ENCODE results near the gene SEMA5B.

SEMA5B gene

GRCh38 chr3:122942937-122943827 is 84.4 kb downstream of the SEMA5B start:
- peak; percentile 46 to 75 for DNase-seq

GRCh38 chr3:122942239-122942638 is 85.3 kb downstream of the SEMA5B start:
- no peak for DNase-seq

GRCh38 chr3:122941228-122942206 is 86.0 kb downstream of the SEMA5B start:
- no peak for DNase-seq

GRCh38 chr3:122940628-122941086 is 86.9 kb downstream of the SEMA5B start:
- DNase-seq: no peak

GRCh38 chr3:122938783-122939425 is 88.7 kb downstream of the SEMA5B start:
- no peak for DNase-seq

GRCh38 chr3:122937745-122938144 is 89.8 kb downstream of the SEMA5B start:
- DNase-seq: no peak

- DNase-seq: no peak
Measured at GRCh38 chr3:122936986-122937385, 90.6 kb downstream of the SEMA5B start.

GRCh38 chr3:122936335-122936734 is 91.2 kb downstream of the SEMA5B start:
- no peak for DNase-seq

- DNase-seq: no peak
Measured at GRCh38 chr3:122934251-122934650, 93.3 kb downstream of the SEMA5B start.

GRCh38 chr3:122932251-122932967 is 95.2 kb downstream of the SEMA5B start:
- no peak for DNase-seq

- DNase-seq: no peak
Measured at GRCh38 chr3:122931636-122932035, 95.9 kb downstream of the SEMA5B start.

- no peak for DNase-seq
Measured at GRCh38 chr3:122930063-122930997, 97.2 kb downstream of the SEMA5B start.

- no peak for DNase-seq
Measured at GRCh38 chr3:122929188-122930062, 98.1 kb downstream of the SEMA5B start.

GRCh38 chr3:122928396-122929187 is 99.0 kb downstream of the SEMA5B start:
- DNase-seq: no peak

- no peak for DNase-seq
Measured at GRCh38 chr3:122927726-122928125, 99.8 kb downstream of the SEMA5B start.

GRCh38 chr3:122926811-122927210 is 100.8 kb downstream of the SEMA5B start:
- DNase-seq: no peak

GRCh38 chr3:122926322-122926721 is 101.2 kb downstream of the SEMA5B start:
- DNase-seq: no peak

GRCh38 chr3:122925756-122926155 is 101.8 kb downstream of the SEMA5B start:
- no peak for DNase-seq

GRCh38 chr3:122924056-122924455 is 103.5 kb downstream of the SEMA5B start:
- no peak for DNase-seq
